ENCODE measurements around the gene KRT80.

- no peak for TF ChIP-seq CTCF (IDR thresholded peaks at IDR 0.05 in 8 of 11, conservative IDR thresholded peaks at IDR 0.05 in 3 of 11)
- TF ChIP-seq POLR2A (IDR thresholded peaks at IDR 0.05), result no peak
- TF ChIP-seq POLR2AphosphoS5 (IDR thresholded peaks at IDR 0.05), result no peak
Measured at GRCh38 chr12:52216100-52216499, 24.3 kb upstream of the KRT80 start.

Measured in spleen (tissue), 7 donors.